Kidney (tissue), 22 donors: ENCODE data around the gene USP21. TPM values are rescaled to one million over a fixed set of nuclear protein-coding genes. Genes with fewer than 3 reads are reported as not detected.
A peak's percentile ranks its signal among the peaks of the same experiment; 100 is the strongest.

ENCODE experiments used
- DNase-seq, 5 donors: peaks; one replicate each; pipeline ENCODE4 v3.0.0-alpha.2; 2013 to 2020
- FAIRE-seq: peaks from 2 replicates; lab custom pipeline; 2012; peaks lifted over from hg19 to GRCh38; lab: Jason Lieb, UNC
- H3K27ac ChIP-seq, 2 donors: one replicate each; pipeline ENCODE4 v1.7.0; 2013; ENCODE audit warnings: low read depth in 2 of 2, low read length in 2 of 2, inconsistent platforms in 1 of 2
- H3K27me3 ChIP-seq: one replicate; pipeline ENCODE4 v1.7.1; 2013; ENCODE audit warnings: low read length, inconsistent platforms; ENCODE audit not compliant: control insufficient read depth, insufficient read depth
- H3K36me3 ChIP-seq, 3 donors: one replicate each; pipeline versions ENCODE4 v1.7.0 to v1.7.1; 2013; ENCODE audit warnings: low read length in 3 of 3, control low read depth in 1 of 3, inconsistent platforms in 1 of 3; ENCODE audit not compliant: insufficient read depth in 3 of 3, control insufficient read depth in 2 of 3
- H3K4me1 ChIP-seq, 3 donors: one replicate each; pipeline versions ENCODE4 v1.7.0 to v1.7.1; 2013; ENCODE audit warnings: low read length in 3 of 3, inconsistent platforms in 1 of 3, low read depth in 1 of 3; ENCODE audit not compliant: control insufficient read depth in 2 of 3, insufficient read depth in 2 of 3
- H3K4me3 ChIP-seq, 3 donors: one replicate each; pipeline versions ENCODE4 v1.7.0 to v1.8.1; 2013; ENCODE audit warnings: low read length in 3 of 3, control low read depth in 1 of 3, inconsistent platforms in 1 of 3
- H3K9ac ChIP-seq, 3 donors: one replicate each; pipeline versions ENCODE4 v1.7.0 to v1.7.1; 2013; ENCODE audit warnings: low read length in 3 of 3, control low read depth in 1 of 3, inconsistent platforms in 1 of 3
- H3K9me3 ChIP-seq, 3 donors: one replicate each; pipeline versions ENCODE4 v1.7.0 to v1.7.1; 2013; ENCODE audit warnings: low read length in 3 of 3, control low read depth in 1 of 3, inconsistent platforms in 1 of 3; ENCODE audit not compliant: control insufficient read depth in 2 of 3, insufficient read depth in 1 of 3
- CTCF ChIP-seq: IDR thresholded peaks from 3 replicates; pipeline ENCODE4 v1.5.1; 2012; ENCODE audit warnings: mild to moderate bottlenecking, moderate library complexity, borderline replicate concordance; ENCODE audit not compliant: insufficient read depth; ENCODE audit errors: extremely low read depth
- intact Hi-C: fragments of 100-400 bp; cut with DNase I; formaldehyde crosslinking; loops from one replicate; pipeline ENCODE4 v1.11.1; 2022
- long read RNA-seq, 10 donors: library from polyadenylated mRNA in 1 of 10; unstranded in 1 of 10; transcript quantifications; one replicate each; pipeline ENCODE4 v2.0.0 and lab custom pipeline, GENCODE V29; 2021 to 2026
- polyA plus RNA-seq: library from polyadenylated mRNA; stranded (reverse); fragments of 350-450 nt; fragmentation: Illumina TruSeq; extraction: RNeasy Lipid Tissue Mini Kit (QIAGEN cat#74804); gene quantifications from one replicate; pipeline ENCODE4 v1.2.3, GENCODE V29; 2014; ENCODE audit warnings: low read depth, low replicate concordance; ENCODE audit not compliant: insufficient read depth
- total RNA-seq: library from RNA; stranded (reverse); fragmentation: NEBNext Ultra II Directional; extraction: Animal tissue kit (Norgen Biotek cat#: 25700); gene quantifications from one replicate; pipeline ENCODE4 v1.2.1, GENCODE V29; 2021
- donor health status: control.
- donor health status: control.
- donor health status: control.
- donor health status: control.
- donor health status: control.
- donor health status: DM: yes; HTN: yes; CAD: no.
- donor health status: Normal renal cell carcinoma (clear cell type).

The USP21 gene
- 26.3 TPM for total RNA-seq
- polyA plus RNA-seq = 27.7 TPM
- long read RNA-seq, donor 1, partial matches to known transcripts = 0 of 4 reads
- long read RNA-seq, donor 1, other reads (novel, unspliced or antisense) = 0 of 4 reads
- long read RNA-seq, donor 2, partial matches to known transcripts = 0 of 8 reads
- long read RNA-seq, donor 2, other reads (novel, unspliced or antisense) = 0 of 8 reads
- long read RNA-seq, donor 3, transcript USP21-201 (13 exons, 2,195 nt) = major isoform, 9 of 9 reads
- long read RNA-seq, donor 3, partial matches to known transcripts = 0 of 9 reads
- long read RNA-seq, donor 3, other reads (novel, unspliced or antisense) = 0 of 9 reads
- long read RNA-seq, donor 4, transcript USP21-201 (13 exons, 2,195 nt) = major isoform, 7 of 19 reads
- long read RNA-seq, donor 4, partial matches to known transcripts = 9 of 19 reads
- long read RNA-seq, donor 4, other reads (novel, unspliced or antisense) = 0 of 19 reads
- long read RNA-seq, donor 5, partial matches to known transcripts = 0 of 2 reads
- long read RNA-seq, donor 5, other reads (novel, unspliced or antisense) = 0 of 2 reads
- long read RNA-seq, donor 6, partial matches to known transcripts = 0 of 3 reads
- long read RNA-seq, donor 6, other reads (novel, unspliced or antisense) = 0 of 3 reads
- long read RNA-seq, donor 7, transcript USP21-201 (13 exons, 2,195 nt) = major isoform, 9 of 27 reads
- long read RNA-seq, donor 7, partial matches to known transcripts = 4 of 27 reads
- long read RNA-seq, donor 7, other reads (novel, unspliced or antisense) = 14 of 27 reads
- long read RNA-seq, donor 8, partial matches to known transcripts = 0 of 1 reads
- long read RNA-seq, donor 8, other reads (novel, unspliced or antisense) = 0 of 1 reads
- long read RNA-seq, donor 9, partial matches to known transcripts = 0 of 2 reads
- long read RNA-seq, donor 9, other reads (novel, unspliced or antisense) = 0 of 2 reads
- long read RNA-seq, donor 10, partial matches to known transcripts = 0 of 2 reads
- long read RNA-seq, donor 10, other reads (novel, unspliced or antisense) = 0 of 2 reads

- Histone ChIP-seq H3K27ac (peak within 1 kb of the TSS; percentile 83 to 94), H3K4me1 (peaks cover 0 to 18% (median 11%) of the 10 kb centered on the region in 3 donors), H3K27me3 (no peaks in the 10 kb centered on the region), H3K9ac (peak within 1 kb of the TSS; percentile 83 to 95 (median 83)), H3K4me3 (peak within 1 kb of the TSS; percentile 87 to 92 (median 88)), H3K9me3 (no peaks in the 10 kb centered on the region), H3K36me3 (peaks cover 4 to 8% (median 7%) of the 10 kb centered on the region in 3 donors)
- no peak for TF ChIP-seq CTCF
- intact Hi-C loops = no loop called here
- DNase-seq (peak; percentile 95 to 98 (median 97)), FAIRE-seq (no peak)
Measured at GRCh38 chr1:161159087-161159912, at the start of gene USP21. Gene USP21 (plus strand): TSS chr1:161159500. CDS start chr1:161160641, 1,141 bp downstream.

GRCh38 chr1:161111117-161111516 lies 48.2 kb upstream of the USP21 start:
- peaks cover 0 to 4% (median 3%) of the 10 kb centered on the region in 3 donors for H3K4me1 ChIP-seq
- H3K27ac ChIP-seq = no peak overlapping the region
- intact Hi-C loops = no loop called here
- no peak for FAIRE-seq
- no peak for DNase-seq
- H3K36me3 ChIP-seq = no peaks in the 10 kb centered on the region
- no peak overlapping the region for H3K9ac ChIP-seq
- no peaks in the 10 kb centered on the region for H3K9me3 ChIP-seq
- no peak for TF ChIP-seq CTCF
- H3K4me3 ChIP-seq = no peak overlapping the region
- H3K27me3 ChIP-seq = no peaks in the 10 kb centered on the region

GRCh38 chr1:161111527-161111926 lies 47.8 kb upstream of the USP21 start:
- FAIRE-seq (no peak), DNase-seq (no peak)
- Histone ChIP-seq H3K36me3 (no peaks in the 10 kb centered on the region), H3K27me3 (no peaks in the 10 kb centered on the region), H3K9ac (no peak overlapping the region), H3K9me3 (no peaks in the 10 kb centered on the region), H3K4me1 (peaks cover 0 to 8% (median 6%) of the 10 kb centered on the region in 3 donors), H3K4me3 (no peak overlapping the region), H3K27ac (no peak overlapping the region)
- intact Hi-C loops = no loop called here
- TF ChIP-seq CTCF = no peak
